Thyroid gland (tissue), 4 donors: ENCODE measurements around the gene VPS39.

ENCODE experiments used
- POLR2A ChIP-seq, 2 donors: fragments of 450-650 bp; IDR thresholded peaks; one replicate each; pipeline ENCODE4 v1.6.1; 2017; ENCODE audit warnings: antibody characterized with exemption in 2 of 2, mild to moderate bottlenecking in 2 of 2, moderate library complexity in 1 of 2
- TF ChIP-seq, protein P1 (sequence below), 6 experiments: fragments of 200-600 bp in 3 of 6; fragments of 450-650 bp in 3 of 6; sonication (generic) in 3 of 6; IDR thresholded peaks; one replicate each; pipeline ENCODE4 v1.5.1; 2016 to 2019; ENCODE audit warnings: antibody characterized with exemption in 6 of 6, mild to moderate bottlenecking in 2 of 6, inconsistent platforms in 1 of 6, moderate library complexity in 1 of 6

DNA sequence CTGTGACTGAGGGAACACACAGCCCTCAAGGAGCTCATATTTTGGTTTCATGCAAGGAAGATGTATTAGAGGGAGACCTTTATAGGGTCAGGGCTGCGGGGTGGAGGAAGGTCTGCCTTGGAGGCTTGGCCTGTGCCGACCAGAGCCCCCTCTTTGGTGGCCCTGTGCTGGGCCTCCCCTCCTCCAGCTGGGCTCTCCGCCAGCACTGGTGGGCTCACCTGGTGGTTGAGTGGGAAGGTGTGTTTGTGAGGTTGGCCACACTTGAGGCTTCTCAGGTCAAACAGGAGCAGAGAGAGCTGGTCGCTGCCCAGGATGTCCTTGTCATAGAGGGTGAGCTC is 54.3 kb downstream of the VPS39 start:
- TF ChIP-seq, protein P1, sequence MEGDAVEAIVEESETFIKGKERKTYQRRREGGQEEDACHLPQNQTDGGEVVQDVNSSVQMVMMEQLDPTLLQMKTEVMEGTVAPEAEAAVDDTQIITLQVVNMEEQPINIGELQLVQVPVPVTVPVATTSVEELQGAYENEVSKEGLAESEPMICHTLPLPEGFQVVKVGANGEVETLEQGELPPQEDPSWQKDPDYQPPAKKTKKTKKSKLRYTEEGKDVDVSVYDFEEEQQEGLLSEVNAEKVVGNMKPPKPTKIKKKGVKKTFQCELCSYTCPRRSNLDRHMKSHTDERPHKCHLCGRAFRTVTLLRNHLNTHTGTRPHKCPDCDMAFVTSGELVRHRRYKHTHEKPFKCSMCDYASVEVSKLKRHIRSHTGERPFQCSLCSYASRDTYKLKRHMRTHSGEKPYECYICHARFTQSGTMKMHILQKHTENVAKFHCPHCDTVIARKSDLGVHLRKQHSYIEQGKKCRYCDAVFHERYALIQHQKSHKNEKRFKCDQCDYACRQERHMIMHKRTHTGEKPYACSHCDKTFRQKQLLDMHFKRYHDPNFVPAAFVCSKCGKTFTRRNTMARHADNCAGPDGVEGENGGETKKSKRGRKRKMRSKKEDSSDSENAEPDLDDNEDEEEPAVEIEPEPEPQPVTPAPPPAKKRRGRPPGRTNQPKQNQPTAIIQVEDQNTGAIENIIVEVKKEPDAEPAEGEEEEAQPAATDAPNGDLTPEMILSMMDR (IDR thresholded peaks at IDR 0.05), result no peak
- TF ChIP-seq POLR2A (IDR thresholded peaks at IDR 0.05), result no peak
